Measurements from ENCODE around the gene KDM2A.

The KDM2A gene

DNA sequence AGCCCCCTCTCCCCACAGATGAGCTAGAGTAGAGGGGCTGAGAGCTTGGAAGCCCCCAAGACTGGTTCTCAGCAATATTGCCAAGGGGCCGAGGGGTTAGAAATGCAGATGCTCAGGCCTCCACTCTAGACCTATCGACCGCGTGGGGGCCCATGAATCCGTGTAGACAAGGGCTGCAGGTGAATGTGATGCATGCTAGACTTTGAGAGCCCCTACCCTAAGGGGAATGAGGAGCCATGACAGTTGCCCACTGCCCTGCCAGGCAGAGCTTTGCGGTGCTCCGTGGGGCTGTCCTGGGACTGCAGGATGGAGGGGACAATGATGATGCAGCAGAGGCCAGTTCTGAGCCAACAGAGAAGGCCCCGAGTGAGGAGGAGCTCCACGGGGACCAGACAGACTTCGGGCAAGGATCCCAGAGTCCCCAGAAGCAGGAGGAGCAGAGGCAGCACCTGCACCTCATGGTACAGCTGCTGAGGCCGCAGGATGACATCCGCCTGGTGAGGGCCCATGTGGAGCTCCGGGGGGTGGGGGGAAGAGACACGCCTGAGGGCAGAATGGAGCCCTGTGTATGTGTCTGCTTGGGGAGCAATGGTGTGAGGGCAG lies 185.5 kb downstream of the KDM2A start:
- no peak for DNase-seq

DNA sequence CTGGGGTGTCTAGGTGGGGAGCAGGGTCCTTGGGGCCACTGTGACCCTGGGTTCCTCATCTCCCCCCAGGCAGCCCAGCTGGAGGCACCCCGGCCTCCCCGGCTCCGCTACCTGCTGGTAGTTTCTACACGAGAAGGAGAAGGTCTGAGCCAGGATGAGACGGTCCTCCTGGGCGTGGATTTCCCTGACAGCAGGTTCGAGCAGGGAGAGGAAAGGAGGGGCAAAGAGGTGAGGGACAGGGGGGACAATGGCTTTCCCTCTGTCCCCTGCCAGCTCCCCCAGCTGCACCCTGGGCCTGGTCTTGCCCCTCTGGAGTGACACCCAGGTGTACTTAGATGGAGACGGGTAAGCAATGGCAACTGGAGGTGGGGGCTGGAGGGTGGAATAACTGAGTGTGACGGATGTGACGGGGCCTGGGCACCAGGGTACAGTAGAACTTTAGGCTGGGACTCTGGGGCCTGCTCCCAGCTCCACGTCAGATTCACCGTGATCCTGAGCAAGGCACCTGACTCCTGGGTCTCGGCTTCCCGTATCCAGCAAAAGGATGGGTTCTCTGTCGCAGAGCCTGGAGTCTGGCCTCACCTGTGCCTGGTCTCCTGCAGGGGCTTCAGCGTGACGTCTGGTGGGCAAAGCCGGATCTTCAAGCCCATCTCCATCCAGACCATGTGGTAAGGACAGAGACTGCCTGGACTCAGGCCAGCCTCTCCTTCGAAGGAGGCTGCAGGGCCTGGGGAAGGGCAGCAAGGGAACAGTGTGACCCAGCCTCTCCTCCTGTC lies 187.9 kb downstream of the KDM2A start:
- DNase-seq = no peak

DNA sequence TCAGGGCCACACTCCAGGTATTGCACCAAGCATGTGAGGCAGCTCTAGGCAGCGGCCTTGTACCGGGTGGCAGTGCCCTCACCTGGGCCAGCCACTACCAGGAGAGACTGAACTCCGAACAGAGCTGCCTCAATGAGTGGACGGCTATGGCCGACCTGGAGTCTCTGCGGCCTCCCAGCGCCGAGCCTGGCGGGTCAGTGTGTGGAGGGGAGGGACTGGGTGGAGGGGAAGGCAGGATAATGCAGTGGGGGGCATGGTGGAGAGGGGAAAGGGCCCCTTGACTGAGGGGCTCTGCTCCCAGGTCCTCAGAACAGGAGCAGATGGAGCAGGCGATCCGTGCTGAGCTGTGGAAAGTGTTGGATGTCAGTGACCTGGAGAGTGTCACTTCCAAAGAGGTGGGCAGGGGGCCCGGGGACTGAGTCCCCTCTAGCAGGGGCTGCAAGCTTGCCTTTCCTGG lies 188.5 kb downstream of the KDM2A start:
- DNase-seq = no peak

Data from CD4-positive, alpha-beta T cell treated with Interleukin-15 for 1 hour (primary cell).